CD4-positive, alpha-beta T cell treated with Interleukin-12 subunit alpha and Interleukin-12 subunit beta, for 1 hour (primary cell): ENCODE measurements around the gene BLZF1.
A peak's percentile ranks its signal among the peaks of the same experiment; 100 is the strongest.
"Not testable (repeated sequence)": the region's sequence is repeated elsewhere in the genome, so short reads cannot be mapped to it uniquely, and the experiment has no call there.

Experiments
- DNase-seq: peaks from one replicate; pipeline ENCODE4 v3.0.0-alpha.2; 2020

The BLZF1 gene

GRCh38 chr1:169367686-169368405 lies at the start of gene BLZF1, which contains the start of gene NME7:
Gene BLZF1, plus strand, starts transcription at chr1:169368195. Its CDS starts 1,328 bp downstream, at chr1:169369523.
Gene NME7, minus strand, starts transcription at chr1:169367797. Its CDS starts 87 bp downstream, at chr1:169367710.
- DNase-seq: peak; percentile 97

- DNase-seq: no peak
Measured at GRCh38 chr1:169318536-169319244, 49.3 kb upstream of the BLZF1 start.

- DNase-seq: no peak
Measured at GRCh38 chr1:169321539-169321938, 46.5 kb upstream of the BLZF1 start.

- no peak for DNase-seq
Measured at GRCh38 chr1:169322138-169322537, 45.9 kb upstream of the BLZF1 start.

GRCh38 chr1:169325117-169325516 lies 42.9 kb upstream of the BLZF1 start:
- no peak for DNase-seq

GRCh38 chr1:169326261-169326955 lies 41.6 kb upstream of the BLZF1 start:
- DNase-seq: no peak

GRCh38 chr1:169326956-169327268 lies 41.1 kb upstream of the BLZF1 start:
- no peak for DNase-seq

GRCh38 chr1:169327875-169328274 lies 40.1 kb upstream of the BLZF1 start:
- no peak for DNase-seq

- no peak for DNase-seq
Measured at GRCh38 chr1:169329383-169329782, 38.6 kb upstream of the BLZF1 start.

GRCh38 chr1:169330927-169331326 lies 37.1 kb upstream of the BLZF1 start:
- DNase-seq: no peak

- DNase-seq: not testable (repeated sequence)
Measured at GRCh38 chr1:169334727-169335126, 33.3 kb upstream of the BLZF1 start.

GRCh38 chr1:169336947-169337715 lies 30.9 kb upstream of the BLZF1 start:
- DNase-seq: not testable (repeated sequence)

- DNase-seq: no peak
Measured at GRCh38 chr1:169338617-169339016, 29.4 kb upstream of the BLZF1 start.

- DNase-seq: no peak
Measured at GRCh38 chr1:169339773-169340172, 28.2 kb upstream of the BLZF1 start.

- DNase-seq: no peak
Measured at GRCh38 chr1:169340882-169341281, 27.1 kb upstream of the BLZF1 start.

GRCh38 chr1:169342096-169342495 lies 25.9 kb upstream of the BLZF1 start:
- DNase-seq: not testable (repeated sequence)

GRCh38 chr1:169345511-169345910 lies 22.5 kb upstream of the BLZF1 start:
- DNase-seq: no peak

GRCh38 chr1:169346036-169346589 lies 21.9 kb upstream of the BLZF1 start:
- no peak for DNase-seq

GRCh38 chr1:169347688-169348382 lies 20.2 kb upstream of the BLZF1 start:
- no peak for DNase-seq

- DNase-seq: peak; percentile 69
Measured at GRCh38 chr1:169348383-169349036, 19.5 kb upstream of the BLZF1 start.

GRCh38 chr1:169360415-169360814 lies 7.6 kb upstream of the BLZF1 start:
- DNase-seq: no peak

GRCh38 chr1:169361281-169361680 lies 6.7 kb upstream of the BLZF1 start:
- DNase-seq: no peak
